IMR-90 (cell line): ENCODE measurements around the gene FAM32A. TPM values are rescaled to one million over a fixed set of nuclear protein-coding genes. Genes with fewer than 3 reads are reported as not detected.

Source experiments
- ATAC-seq: fragments of 200-7000 bp; cut with Tn5 transposase; 2 replicates; pipeline ENCODE4 v1.9.1; 2020; ENCODE audit warnings: low read depth, mild to moderate bottlenecking, moderate library complexity
- BruUV-seq: library from RNA; stranded (reverse); fragments of 400-500 nt; replicated peaks from 2 replicates; lab custom pipeline; 2021; lab: Mats Ljungman, UMichigan
- CTCF ChIA-PET: fragments of 300-600 bp; formaldehyde crosslinking; extraction: SDS; loops from one replicate; lab custom pipeline; 2021; ENCODE audit warnings: antibody characterized with exemption; lab: Yijun Ruan, JAX
- POLR2A ChIA-PET: fragments of 300-600 bp; sonication (Branson Sonifier 250); formaldehyde crosslinking; loops from one replicate; lab custom pipeline; 2022; ENCODE audit warnings: antibody characterized with exemption; ENCODE audit not compliant: unreplicated experiment; lab: Charles Lee
- DNase-seq: peaks from one replicate; pipeline ENCODE4 v3.0.0; 2013
- H2AFZ ChIP-seq: replicated peaks from 2 replicates; pipeline ENCODE3; 2013; ENCODE audit warnings: low read length, mild to moderate bottlenecking; ENCODE audit not compliant: poor library complexity
- H2AK5ac ChIP-seq: 2 replicates; pipeline ENCODE4 v1.6.1; 2013; ENCODE audit warnings: low read depth, low read length, inconsistent platforms
- H2AK9ac ChIP-seq: replicated peaks from 2 replicates; pipeline ENCODE3; 2013; ENCODE audit warnings: mild to moderate bottlenecking, low read depth, low read length, moderate library complexity; ENCODE audit not compliant: poor library complexity
- H2BK120ac ChIP-seq: 2 replicates; pipeline ENCODE4 v1.6.1; 2013; ENCODE audit warnings: low read depth, low read length, inconsistent platforms
- H2BK15ac ChIP-seq: 3 replicates; pipeline ENCODE4 v1.6.1; 2013; ENCODE audit warnings: low read depth, low read length, inconsistent platforms
- H2BK20ac ChIP-seq: 2 replicates; pipeline ENCODE4 v1.6.1; 2013; ENCODE audit warnings: low read depth, mild to moderate bottlenecking, inconsistent platforms, low read length, moderate library complexity
- H2BK5ac ChIP-seq: 2 replicates; pipeline ENCODE4 v1.6.1; 2013; ENCODE audit warnings: mild to moderate bottlenecking, low read depth, low read length, inconsistent platforms; ENCODE audit not compliant: poor library complexity, severe bottlenecking
- H3K14ac ChIP-seq: replicated peaks from 2 replicates; pipeline ENCODE4 v1.6.1; 2013; ENCODE audit warnings: low read depth, low read length, inconsistent platforms
- H3K18ac ChIP-seq: 2 replicates; pipeline ENCODE4 v1.6.1; 2013; ENCODE audit warnings: low read depth, low read length, control low read depth
- H3K23ac ChIP-seq: 2 replicates; pipeline ENCODE4 v1.6.1; 2013; ENCODE audit warnings: low read depth, low read length, inconsistent platforms
- H3K27ac ChIP-seq: 2 replicates; pipeline ENCODE4 v1.5.1; 2013; ENCODE audit warnings: mild to moderate bottlenecking, control low read depth, low read length; ENCODE audit not compliant: insufficient read depth
- H3K27me3 ChIP-seq: 2 replicates; pipeline ENCODE4 v1.6.1; 2013; ENCODE audit warnings: low read length; ENCODE audit not compliant: control insufficient read depth, insufficient read depth
- H3K36me3 ChIP-seq: 2 replicates; pipeline ENCODE4 v1.6.1; 2013; ENCODE audit warnings: low read length, mixed read lengths; ENCODE audit not compliant: control insufficient read depth, insufficient read depth
- H3K4ac ChIP-seq: 2 replicates; pipeline ENCODE4 v1.6.1; 2013; ENCODE audit warnings: low read depth, low read length, inconsistent platforms
- H3K4me1 ChIP-seq: 2 replicates; pipeline ENCODE4 v1.6.1; 2013; ENCODE audit warnings: low read length, mixed read lengths; ENCODE audit not compliant: control insufficient read depth, insufficient read depth
- H3K4me2 ChIP-seq: 2 replicates; pipeline ENCODE4 v1.6.1; 2013; ENCODE audit warnings: low read depth, mild to moderate bottlenecking, control low read depth, low read length, moderate library complexity
- H3K4me3 ChIP-seq: 2 replicates; pipeline ENCODE4 v1.5.1; 2013; ENCODE audit warnings: low read depth, mild to moderate bottlenecking, control low read depth, low read length, moderate library complexity; ENCODE audit not compliant: insufficient read depth
- H3K56ac ChIP-seq: 2 replicates; pipeline ENCODE4 v1.6.1; 2013; ENCODE audit warnings: low read length, inconsistent platforms; ENCODE audit not compliant: insufficient read depth; ENCODE audit errors: extremely low read depth
- H3K79me1 ChIP-seq, 2 experiments: 2 replicates each; pipeline ENCODE4 v1.6.1; 2013; ENCODE audit warnings: low read length in 2 of 2, inconsistent platforms in 1 of 2, low read depth in 1 of 2
- H3K9ac ChIP-seq: 2 replicates; pipeline ENCODE4 v1.6.1; 2013; ENCODE audit warnings: low read depth, low read length, control low read depth
- H3K9me1 ChIP-seq: 2 replicates; pipeline ENCODE4 v1.6.1; 2013; ENCODE audit warnings: low read length, inconsistent platforms; ENCODE audit not compliant: insufficient read depth
- H3K9me3 ChIP-seq: 2 replicates; pipeline ENCODE4 v1.6.1; 2013; ENCODE audit warnings: low read length; ENCODE audit not compliant: control insufficient read depth, insufficient read depth
- H4K20me1 ChIP-seq: 2 replicates; pipeline ENCODE4 v1.6.1; 2013; ENCODE audit warnings: low read length, inconsistent platforms; ENCODE audit not compliant: insufficient read depth
- H4K5ac ChIP-seq: 2 replicates; pipeline ENCODE4 v1.6.1; 2013; ENCODE audit warnings: mild to moderate bottlenecking, low read depth, low read length, control low read depth
- H4K8ac ChIP-seq, 2 experiments: 2 replicates each; pipeline ENCODE4 v1.6.1; 2013; ENCODE audit warnings: low read depth in 2 of 2, low read length in 2 of 2, control low read depth in 1 of 2, inconsistent platforms in 1 of 2
- H4K91ac ChIP-seq: 2 replicates; pipeline ENCODE4 v1.6.1; 2013; ENCODE audit warnings: low read depth, low read length, inconsistent platforms; ENCODE audit not compliant: insufficient read depth
- CEBPB ChIP-seq: IDR thresholded peaks from 2 replicates; pipeline ENCODE4 v1.6.1; 2012; ENCODE audit warnings: low read depth, low read length, improper control_type of control experiment
- FOS ChIP-seq: fragments of 150-350 bp; IDR thresholded peaks from 2 replicates; pipeline ENCODE4 v1.6.1; 2016; ENCODE audit warnings: low read depth, low read length
- MAFK ChIP-seq: IDR thresholded peaks from 2 replicates; pipeline ENCODE4 v1.6.1; 2012; ENCODE audit warnings: low read depth, low read length, improper control_type of control experiment
- MAZ ChIP-seq: IDR thresholded peaks from 2 replicates; pipeline ENCODE4 v1.6.1; 2012; ENCODE audit warnings: low read depth, mild to moderate bottlenecking, low read length, improper control_type of control experiment, moderate library complexity, borderline replicate concordance
- MXI1 ChIP-seq: IDR thresholded peaks from 2 replicates; pipeline ENCODE4 v1.6.1; 2012; ENCODE audit warnings: low read depth, mild to moderate bottlenecking, low read length, moderate library complexity, borderline replicate concordance
- NFE2L2 ChIP-seq: fragments of 150-350 bp; IDR thresholded peaks from 2 replicates; pipeline ENCODE4 v1.6.1; 2016; ENCODE audit warnings: low read depth, mild to moderate bottlenecking, low read length
- POLR2A ChIP-seq: IDR thresholded peaks from 2 replicates; pipeline ENCODE4 v1.6.1; 2012; ENCODE audit warnings: mild to moderate bottlenecking, low read depth, low read length
- RAD21 ChIP-seq: IDR thresholded peaks from 2 replicates; pipeline ENCODE4 v1.6.1; 2012; ENCODE audit warnings: low read length, improper control_type of control experiment
- RCOR1 ChIP-seq: IDR thresholded peaks from 2 replicates; pipeline ENCODE4 v1.6.1; 2012; ENCODE audit warnings: mild to moderate bottlenecking, low read length, improper control_type of control experiment; ENCODE audit not compliant: insufficient replicate concordance
- SMC3 ChIP-seq: fragments of 150-350 bp; IDR thresholded peaks from 2 replicates; pipeline ENCODE4 v1.6.1; 2016; ENCODE audit warnings: low read depth, mild to moderate bottlenecking, antibody characterized with exemption, low read length, moderate library complexity
- WGBS, 2 experiments: methylation state at CpG; one replicate each; pipeline versions ENCODE4 v1.1.5 to v1.1.7; 2013; ENCODE audit warnings: missing lambda C conversion rate in 2 of 2; ENCODE audit not compliant: insufficient read length in 1 of 2; ENCODE audit errors: extremely low coverage in 2 of 2; 5-methylcytosine and 5-hydroxymethylcytosine counted together
- dilution Hi-C: fragments of 300-500 bp; cut with HindIII; formaldehyde crosslinking; loops from one replicate; pipeline ENCODE4 v1.14.3; 2018; ENCODE audit warnings: low sequenced_read_pairs; ENCODE audit not compliant: unreplicated experiment
- in situ Hi-C: fragments of 300-500 bp; cut with MboI; formaldehyde crosslinking; loops from 3 replicates; pipeline ENCODE4 v1.14.3; 2019; ENCODE audit warnings: low sequenced_read_pairs, inconsistent platforms, mixed read lengths
- intact Hi-C: fragments of 100-400 bp; cut with micrococcal nuclease; formaldehyde crosslinking; loops from 2 replicates; pipeline ENCODE4 v1.10.0; 2022
- polyA plus RNA-seq, 3 experiments: library from polyadenylated mRNA; depleted of rRNA; stranded (reverse); fragments of >200 nt; gene quantifications; 2 replicates each; pipeline ENCODE4 v1.2.3, GENCODE V29; 2012; ENCODE audit warnings: low replicate concordance in 1 of 3
- total RNA-seq: library from RNA; depleted of rRNA; stranded (reverse); fragments of >200 nt; gene quantifications from 2 replicates; pipeline ENCODE4 v1.2.3, GENCODE V29; 2012
- TF ChIP-seq, protein P1 (sequence below): fragments of 150-350 bp; IDR thresholded peaks from 2 replicates; pipeline ENCODE4 v1.6.1; 2017; ENCODE audit warnings: mild to moderate bottlenecking, antibody characterized with exemption, low read length, low read depth
- TF ChIP-seq, protein P2 (sequence below): fragments of 150-350 bp; IDR thresholded peaks from 2 replicates; pipeline ENCODE4 v1.6.1; 2016; ENCODE audit warnings: low read depth, mild to moderate bottlenecking, low read length, moderate library complexity, borderline replicate concordance
- TF ChIP-seq, protein P3 (sequence below): conservative IDR thresholded peaks from 2 replicates; pipeline ENCODE4 v1.5.1; 2012; ENCODE audit warnings: mild to moderate bottlenecking, low read depth, low read length, improper control_type of control experiment

Gene FAM32A
- total and polyA plus RNA-seq, 2 of the 4 experiments (the other 2 are of a cell fraction), result 99.5 to 130 TPM

DNA sequence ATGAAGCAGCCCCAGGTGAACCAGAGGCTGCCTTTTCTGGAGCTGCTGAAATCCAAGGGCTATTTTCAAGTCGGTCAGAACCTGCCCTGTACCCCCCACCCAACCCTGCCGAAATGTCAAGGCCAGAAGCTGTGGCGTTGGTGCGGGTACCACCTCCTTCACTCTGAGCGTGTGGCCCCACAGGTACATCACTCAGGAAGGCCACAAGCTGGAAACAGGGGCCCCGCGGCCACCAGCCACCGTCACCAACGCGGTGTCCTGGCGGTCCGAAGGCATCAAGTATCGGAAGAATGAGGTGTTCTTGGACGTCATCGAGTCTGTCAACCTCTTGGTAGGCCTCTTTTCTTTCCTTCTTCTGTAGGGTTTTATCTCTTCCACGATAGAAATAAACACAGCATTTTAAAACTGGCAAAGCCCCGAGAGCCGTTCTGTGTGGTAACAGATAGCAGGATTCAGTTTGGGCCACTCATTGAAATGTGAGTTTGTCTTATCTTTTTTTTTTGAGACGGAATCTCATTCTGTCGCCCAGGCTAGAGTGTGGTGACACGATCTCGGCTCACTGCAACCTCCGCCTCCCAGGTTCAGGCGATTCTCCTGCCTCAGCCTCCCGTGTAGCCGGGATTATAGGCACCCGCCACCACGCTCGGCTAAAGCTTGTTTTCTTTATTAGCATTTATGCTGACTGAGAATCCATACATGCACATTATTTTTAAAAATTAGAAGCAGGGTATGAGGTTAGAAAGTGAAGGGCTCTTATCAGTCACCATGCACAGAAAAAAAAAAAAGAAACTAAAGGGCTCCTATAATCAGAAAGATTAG, 23.8 kb downstream of the FAM32A start:
- H3K4me3 ChIP-seq, result no peak overlapping the region
- intact Hi-C loops, result no loop called here
- ChIA-PET CTCF (no interaction called here), POLR2A (no interaction called here)
- ATAC-seq, result no peak
- H2BK120ac ChIP-seq, result no peak overlapping the region
- no peak overlapping the region for H3K27ac ChIP-seq
- TF ChIP-seq FOS, result no peak
- TF ChIP-seq NFE2L2, result no peak
- TF ChIP-seq SMC3, result no peak
- TF ChIP-seq, protein P1, sequence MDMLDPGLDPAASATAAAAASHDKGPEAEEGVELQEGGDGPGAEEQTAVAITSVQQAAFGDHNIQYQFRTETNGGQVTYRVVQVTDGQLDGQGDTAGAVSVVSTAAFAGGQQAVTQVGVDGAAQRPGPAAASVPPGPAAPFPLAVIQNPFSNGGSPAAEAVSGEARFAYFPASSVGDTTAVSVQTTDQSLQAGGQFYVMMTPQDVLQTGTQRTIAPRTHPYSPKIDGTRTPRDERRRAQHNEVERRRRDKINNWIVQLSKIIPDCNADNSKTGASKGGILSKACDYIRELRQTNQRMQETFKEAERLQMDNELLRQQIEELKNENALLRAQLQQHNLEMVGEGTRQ, result no peak
- TF ChIP-seq CEBPB, result no peak
- no peak for TF ChIP-seq POLR2A
- TF ChIP-seq MAFK, result no peak
- TF ChIP-seq MAZ, result no peak
- TF ChIP-seq, protein P2, sequence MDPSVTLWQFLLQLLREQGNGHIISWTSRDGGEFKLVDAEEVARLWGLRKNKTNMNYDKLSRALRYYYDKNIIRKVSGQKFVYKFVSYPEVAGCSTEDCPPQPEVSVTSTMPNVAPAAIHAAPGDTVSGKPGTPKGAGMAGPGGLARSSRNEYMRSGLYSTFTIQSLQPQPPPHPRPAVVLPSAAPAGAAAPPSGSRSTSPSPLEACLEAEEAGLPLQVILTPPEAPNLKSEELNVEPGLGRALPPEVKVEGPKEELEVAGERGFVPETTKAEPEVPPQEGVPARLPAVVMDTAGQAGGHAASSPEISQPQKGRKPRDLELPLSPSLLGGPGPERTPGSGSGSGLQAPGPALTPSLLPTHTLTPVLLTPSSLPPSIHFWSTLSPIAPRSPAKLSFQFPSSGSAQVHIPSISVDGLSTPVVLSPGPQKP, result no peak
- TF ChIP-seq, protein P3, sequence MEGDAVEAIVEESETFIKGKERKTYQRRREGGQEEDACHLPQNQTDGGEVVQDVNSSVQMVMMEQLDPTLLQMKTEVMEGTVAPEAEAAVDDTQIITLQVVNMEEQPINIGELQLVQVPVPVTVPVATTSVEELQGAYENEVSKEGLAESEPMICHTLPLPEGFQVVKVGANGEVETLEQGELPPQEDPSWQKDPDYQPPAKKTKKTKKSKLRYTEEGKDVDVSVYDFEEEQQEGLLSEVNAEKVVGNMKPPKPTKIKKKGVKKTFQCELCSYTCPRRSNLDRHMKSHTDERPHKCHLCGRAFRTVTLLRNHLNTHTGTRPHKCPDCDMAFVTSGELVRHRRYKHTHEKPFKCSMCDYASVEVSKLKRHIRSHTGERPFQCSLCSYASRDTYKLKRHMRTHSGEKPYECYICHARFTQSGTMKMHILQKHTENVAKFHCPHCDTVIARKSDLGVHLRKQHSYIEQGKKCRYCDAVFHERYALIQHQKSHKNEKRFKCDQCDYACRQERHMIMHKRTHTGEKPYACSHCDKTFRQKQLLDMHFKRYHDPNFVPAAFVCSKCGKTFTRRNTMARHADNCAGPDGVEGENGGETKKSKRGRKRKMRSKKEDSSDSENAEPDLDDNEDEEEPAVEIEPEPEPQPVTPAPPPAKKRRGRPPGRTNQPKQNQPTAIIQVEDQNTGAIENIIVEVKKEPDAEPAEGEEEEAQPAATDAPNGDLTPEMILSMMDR, result no peak
- no peak for TF ChIP-seq MXI1
- TF ChIP-seq RCOR1, result no peak
- no peak for TF ChIP-seq RAD21
- no peaks in the 10 kb centered on the region for H3K4me1 ChIP-seq
- H3K36me3 ChIP-seq, result peaks cover 57% of the 10 kb centered on the region
- no peak overlapping the region for H2AK5ac ChIP-seq
- no peak overlapping the region for H4K91ac ChIP-seq
- H3K4ac ChIP-seq, result no peak overlapping the region
- no peaks in the 10 kb centered on the region for H3K9me1 ChIP-seq
- no peak overlapping the region for H2BK5ac ChIP-seq
- BruUV-seq, result no TSS peak
- no peak overlapping the region for H2BK20ac ChIP-seq
- no peak overlapping the region for H2BK15ac ChIP-seq
- H4K20me1 ChIP-seq, result peaks cover 14% of the 10 kb centered on the region
- WGBS, 2 experiments, result 100% methylated on average over 7 of the region's 29 CpGs; no CpG with 5 or more reads in 1 of the 2 experiments
- no peak overlapping the region for H3K23ac ChIP-seq
- no peak overlapping the region for H3K4me2 ChIP-seq
- H2AFZ ChIP-seq, result no peak overlapping the region
- dilution Hi-C loops, result no loop called here
- H2AK9ac ChIP-seq, result no peak overlapping the region
- no peak overlapping the region for H4K5ac ChIP-seq
- no peaks in the 10 kb centered on the region for H3K27me3 ChIP-seq
- H3K79me1 ChIP-seq, result peaks cover 38 to 55% of the 10 kb centered on the region in 2 experiments
- H3K9ac ChIP-seq, result no peak overlapping the region
- no peak overlapping the region for H3K18ac ChIP-seq
- no peak overlapping the region for H4K8ac ChIP-seq
- H3K14ac ChIP-seq, result no peak overlapping the region
- no peaks in the 10 kb centered on the region for H3K9me3 ChIP-seq
- DNase-seq, result no peak
- in situ Hi-C loops, result no loop called here
- no peak overlapping the region for H3K56ac ChIP-seq
